ENCODE measurements around the gene CYB561. TPM values are rescaled to one million over a fixed set of nuclear protein-coding genes. Genes with fewer than 3 reads are reported as not detected.

The CYB561 gene
- total and polyA plus RNA-seq, 2 donors (not counting 3 experiments of a cell fraction or from before 2014, with no cell fraction given), result 34.9 to 71.1 TPM

DNA sequence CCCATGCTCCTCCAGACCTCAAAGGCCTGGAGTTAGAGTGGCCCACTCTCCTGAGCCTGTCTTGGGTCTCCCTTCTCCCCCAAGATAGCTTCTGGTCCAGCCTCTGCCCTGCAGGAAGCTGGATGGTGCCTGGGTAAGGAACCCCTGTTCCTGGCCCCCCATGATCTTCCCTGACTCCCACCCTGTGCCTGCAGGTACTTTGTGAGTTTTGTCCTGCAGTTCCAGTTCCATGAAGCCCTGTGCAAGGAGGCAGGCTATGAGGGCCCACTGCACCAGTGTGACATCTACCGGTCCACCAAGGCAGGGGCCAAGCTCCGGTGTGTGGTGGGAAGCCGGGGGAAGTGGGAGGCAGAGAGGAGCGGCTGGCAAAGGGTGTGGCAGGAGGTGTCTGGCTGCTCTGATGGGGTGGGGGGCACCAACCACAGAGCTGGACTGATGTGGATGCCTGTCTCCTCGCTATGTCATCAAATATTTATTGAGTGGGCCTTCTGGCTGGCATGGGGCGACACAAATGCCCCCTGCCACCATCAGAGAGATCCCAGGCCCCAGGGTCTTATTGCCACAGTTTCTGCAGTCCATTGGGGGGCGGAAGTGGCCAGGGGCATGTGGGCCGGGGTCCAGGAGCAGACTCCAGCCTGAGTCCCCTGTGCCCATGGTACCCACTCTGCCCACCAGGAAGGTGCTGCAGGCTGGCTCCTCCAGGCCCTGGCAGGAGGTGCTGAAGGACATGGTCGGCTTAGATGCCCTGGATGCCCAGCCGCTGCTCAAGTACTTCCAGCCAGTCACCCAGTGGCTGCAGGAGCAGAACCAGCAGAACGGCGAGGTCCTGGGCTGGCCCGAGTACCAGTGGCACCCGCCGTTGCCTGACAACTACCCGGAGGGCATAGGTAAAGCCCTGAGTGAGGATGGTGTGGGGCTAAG lies 37.8 kb upstream of the CYB561 start:
- Histone ChIP-seq H3K9ac (replicated peaks; ENCODE audit: extremely low read depth, insufficient read depth, low read length) (no peak overlapping the region), H2AFZ (ENCODE audit: low read depth, low read length) (no peak overlapping the region), H3K27me3 (ENCODE audit: control insufficient read depth in 2 of 2, insufficient read depth in 2 of 2, low read length in 2 of 2) (no peaks in the 10 kb centered on the region), H3K9me1 (replicated peaks; ENCODE audit: control insufficient read depth, extremely low read depth, insufficient read depth, low read length) (no peaks in the 10 kb centered on the region), H3K4me3 (replicated peaks in 1 of 3; ENCODE audit: insufficient read depth in 1 of 3, low read depth in 1 of 3, low read length in 3 of 3) (no peak overlapping the region), H3K27ac (ENCODE audit: insufficient read depth, low read depth, low read length) (no peak overlapping the region), H4K20me1 (replicated peaks; ENCODE audit: control insufficient read depth, extremely low read depth, insufficient read depth, low read length) (no peaks in the 10 kb centered on the region), H3K36me3 (ENCODE audit: control insufficient read depth in 2 of 2, extremely low read depth in 1 of 2, insufficient read depth in 2 of 2, low read length in 2 of 2) (peaks cover 0 to 69% of the 10 kb centered on the region in 2 experiments), H3K4me2 (ENCODE audit: insufficient read depth, low read length) (no peak overlapping the region), H3K4me1 (ENCODE audit: control insufficient read depth, extremely low read depth, insufficient read depth, low read length) (no peaks in the 10 kb centered on the region), H3K9me3 (replicated peaks; ENCODE audit: control insufficient read depth, insufficient read depth, low read length) (no peaks in the 10 kb centered on the region), H3K79me2 (ENCODE audit: control insufficient read depth, insufficient read depth, low read length) (no peaks in the 10 kb centered on the region)
- ChIA-PET CTCF (interaction anchor here (11.1 kb wide), 1 partner anchor 54 kb away, joined by 540 read pairs; no protein-coding TSS in a partner anchor), POLR2A (no interaction called here)
- no peak for TF ChIP-seq JUN (IDR thresholded peaks at IDR 0.05; ENCODE audit: borderline replicate concordance, insufficient read depth, insufficient read length, low read depth)
- TF ChIP-seq POLR2A (IDR thresholded peaks at IDR 0.05; ENCODE audit: low read depth, low read length), result no peak
- no peak for TF ChIP-seq GATA2 (IDR thresholded peaks at IDR 0.05; ENCODE audit: insufficient read depth, insufficient read length, low read depth, low read length)
- no peak for TF ChIP-seq POLR2AphosphoS5 (IDR thresholded peaks at IDR 0.05; ENCODE audit: insufficient read depth, low read depth, low read length)
- TF ChIP-seq EZH2 (IDR thresholded peaks at IDR 0.05; ENCODE audit: borderline replicate concordance, low read depth, low read length, severe bottlenecking), result no peak
- TF ChIP-seq, protein P1, sequence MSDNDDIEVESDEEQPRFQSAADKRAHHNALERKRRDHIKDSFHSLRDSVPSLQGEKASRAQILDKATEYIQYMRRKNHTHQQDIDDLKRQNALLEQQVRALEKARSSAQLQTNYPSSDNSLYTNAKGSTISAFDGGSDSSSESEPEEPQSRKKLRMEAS (IDR thresholded peaks at IDR 0.05; ENCODE audit: insufficient read depth, insufficient read length), result no peak
- BruUV-seq (replicated peaks), result no TSS peak
- FAIRE-seq (no peak), DNase-seq (ENCODE audit: low read depth, low spot score) (no peak)
- intact Hi-C loops (cut with micrococcal nuclease) (no loop called here), dilution Hi-C loops (cut with MboI; ENCODE audit: extremely low pct_ligation_motif_present, low sequenced_read_pairs) (no loop called here)

Data from endothelial cell of umbilical vein (primary cell).